OCI-M1 (cell line): ENCODE measurements around the gene ADAMTS1.

Experiments
- DNase-seq: peaks from one replicate; lab custom pipeline; 2025; lab: John Stamatoyannopoulos, UW

ADAMTS1 gene

DNA sequence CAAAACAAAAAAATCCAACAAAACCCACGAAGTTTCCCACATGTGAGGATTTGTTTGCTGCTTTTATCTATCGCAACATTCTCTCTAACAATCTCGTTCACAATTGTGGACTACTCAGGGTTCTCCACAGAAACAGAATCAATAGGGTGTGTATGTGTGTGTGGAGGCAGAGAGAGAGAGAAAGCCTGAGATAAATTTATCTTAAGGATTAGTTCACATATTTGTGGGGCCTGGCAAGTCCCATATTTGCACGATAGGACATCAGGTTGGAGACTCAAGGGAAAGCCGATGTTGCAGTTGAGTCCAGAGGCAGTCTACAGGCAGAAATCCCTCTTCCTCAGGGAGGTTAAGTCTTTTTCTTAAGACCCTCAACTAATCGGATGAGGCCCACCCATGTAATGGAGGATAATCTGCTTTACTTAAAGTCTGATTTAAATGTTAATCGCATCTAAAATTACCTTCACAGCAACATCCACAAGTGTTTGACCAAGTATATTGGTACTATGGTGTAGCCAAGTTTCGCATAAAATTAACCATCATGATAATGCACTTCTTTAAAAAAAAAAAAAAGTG is 31.7 kb downstream of the ADAMTS1 start:
- no peak for DNase-seq

GRCh38 chr21:26812173-26812572 is 33.0 kb downstream of the ADAMTS1 start:
- DNase-seq = no peak

GRCh38 chr21:26811482-26811881 is 33.7 kb downstream of the ADAMTS1 start:
- no peak for DNase-seq

DNA sequence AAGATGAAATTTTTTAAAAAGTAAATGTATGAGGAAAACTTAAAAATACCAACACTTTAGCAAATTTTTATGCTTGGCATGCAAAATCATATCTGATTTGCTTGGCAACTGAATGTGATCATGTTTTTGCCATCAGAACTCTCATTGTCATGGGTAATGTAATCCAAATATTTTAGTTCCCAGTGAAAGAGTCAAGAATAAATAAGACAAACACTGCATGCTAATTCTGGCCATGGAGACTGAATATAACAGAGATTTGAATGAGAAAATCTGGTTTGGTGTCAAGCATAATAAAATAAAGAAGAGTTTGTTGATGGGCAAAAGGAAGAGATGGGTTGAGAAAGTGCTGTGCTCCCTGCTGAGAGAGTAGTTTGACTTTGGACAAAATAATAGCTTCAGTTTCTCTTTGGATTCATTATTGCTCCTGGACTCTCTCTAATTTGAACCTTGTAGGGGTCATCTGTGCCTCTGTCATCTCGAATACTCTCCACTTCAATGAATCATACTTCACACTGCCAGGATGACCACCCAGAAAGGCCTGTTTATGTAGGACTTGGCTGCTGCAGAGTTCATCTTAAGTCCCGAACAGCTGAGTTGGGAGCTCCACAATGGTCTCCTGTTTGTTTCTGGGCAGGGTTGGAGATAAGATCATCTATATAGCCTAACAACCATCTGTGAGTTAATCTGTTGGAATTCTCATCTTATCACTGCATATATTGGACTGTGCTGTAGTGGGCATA is 34.4 kb downstream of the ADAMTS1 start:
- DNase-seq = no peak

GRCh38 chr21:26810266-26810665 is 34.9 kb downstream of the ADAMTS1 start:
- DNase-seq = no peak

DNA sequence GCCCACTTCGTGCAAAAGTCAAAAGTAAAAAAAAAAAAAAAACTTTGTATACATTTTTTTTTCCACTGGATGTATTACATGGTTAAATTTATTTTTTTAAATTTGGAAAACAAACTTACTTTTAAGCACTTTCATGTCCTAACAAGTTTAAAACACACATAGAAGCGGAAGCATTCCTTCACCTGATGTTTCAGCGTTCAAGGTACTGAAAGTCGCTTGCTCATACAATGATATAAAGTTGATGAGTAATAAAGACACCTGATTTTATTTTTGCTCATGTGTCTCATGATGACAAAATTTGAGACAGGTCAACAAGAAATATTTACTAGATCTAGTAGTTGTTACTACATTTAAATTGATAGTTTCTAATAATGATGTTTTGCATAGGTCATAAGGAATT is 35.5 kb downstream of the ADAMTS1 start:
- no peak for DNase-seq

GRCh38 chr21:26806801-26807295 is 38.4 kb downstream of the ADAMTS1 start:
- DNase-seq = no peak

DNA sequence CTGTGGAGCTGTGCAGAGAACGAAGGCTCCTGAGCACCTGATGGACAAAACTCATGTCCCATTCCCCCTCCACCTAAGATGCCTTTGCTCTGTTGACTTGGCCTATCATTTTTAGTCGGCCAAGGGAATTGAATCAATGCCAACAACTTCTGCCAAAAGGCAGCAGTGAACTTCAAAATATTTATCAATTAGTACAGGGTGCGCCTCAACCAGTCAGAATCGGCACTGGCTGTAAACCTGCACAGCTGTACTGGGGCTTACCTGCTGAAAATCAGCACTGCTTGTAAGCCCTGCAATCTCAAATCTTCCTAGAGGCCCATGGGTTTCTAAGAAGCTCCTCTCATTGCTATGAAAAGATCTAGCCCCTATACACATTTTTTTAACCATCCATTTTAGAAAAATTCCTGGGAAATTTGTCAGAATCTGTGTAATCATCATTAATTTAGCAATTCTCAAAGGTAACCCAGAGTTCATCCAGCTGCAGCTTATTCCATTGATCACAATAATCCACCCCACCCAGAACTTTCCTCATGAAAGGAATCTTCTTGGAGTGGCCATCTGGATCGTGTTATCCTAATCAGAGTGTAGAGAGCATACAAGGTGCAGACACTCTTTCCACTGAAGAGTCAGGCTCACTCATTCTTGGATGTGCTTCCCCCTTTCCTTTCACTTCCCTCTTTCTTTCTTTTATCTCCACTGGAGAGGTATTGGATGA is 40.2 kb downstream of the ADAMTS1 start:
- DNase-seq = no peak

DNA sequence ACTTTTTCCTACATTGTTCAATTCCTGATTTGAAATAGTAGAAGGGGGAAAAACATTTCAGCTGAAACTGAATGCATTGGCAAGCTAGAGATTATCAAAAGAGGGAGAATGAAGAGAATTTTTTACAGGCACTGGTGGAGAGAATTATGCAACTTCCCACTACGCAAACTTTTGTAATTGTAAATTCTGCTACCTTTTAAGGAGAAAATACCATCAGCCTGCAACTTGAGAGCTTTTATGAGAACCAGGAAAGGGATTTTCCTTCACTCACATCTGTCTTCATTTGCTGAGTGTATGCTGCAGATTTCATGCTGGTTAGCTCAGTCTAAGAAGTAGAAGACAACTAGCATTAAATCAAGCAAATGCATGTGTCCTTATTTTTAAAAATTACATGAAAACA is 43.7 kb downstream of the ADAMTS1 start:
- no peak for DNase-seq

- DNase-seq = no peak
These were observed 44.2 kb downstream of the ADAMTS1 start for GRCh38 chr21:26800970-26801431.

DNA sequence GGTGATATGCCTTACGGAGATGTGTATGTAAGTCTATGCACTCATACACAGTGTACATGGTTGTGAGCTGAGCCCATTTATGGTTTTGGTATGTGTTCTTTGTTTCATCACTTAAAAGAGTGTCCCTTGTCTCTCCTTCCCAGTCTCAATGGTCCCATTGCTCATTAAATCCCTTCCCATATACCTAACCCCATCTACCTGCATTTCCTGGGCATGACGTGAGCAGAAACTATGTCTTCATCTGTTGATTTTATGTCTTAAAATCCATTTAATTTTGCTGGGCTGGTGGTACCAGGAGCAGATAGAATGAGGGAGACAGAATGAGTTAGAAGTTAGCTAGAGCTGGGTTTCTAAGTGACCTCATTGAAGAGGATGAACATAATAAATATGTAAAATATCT is 44.8 kb downstream of the ADAMTS1 start:
- no peak for DNase-seq

DNA sequence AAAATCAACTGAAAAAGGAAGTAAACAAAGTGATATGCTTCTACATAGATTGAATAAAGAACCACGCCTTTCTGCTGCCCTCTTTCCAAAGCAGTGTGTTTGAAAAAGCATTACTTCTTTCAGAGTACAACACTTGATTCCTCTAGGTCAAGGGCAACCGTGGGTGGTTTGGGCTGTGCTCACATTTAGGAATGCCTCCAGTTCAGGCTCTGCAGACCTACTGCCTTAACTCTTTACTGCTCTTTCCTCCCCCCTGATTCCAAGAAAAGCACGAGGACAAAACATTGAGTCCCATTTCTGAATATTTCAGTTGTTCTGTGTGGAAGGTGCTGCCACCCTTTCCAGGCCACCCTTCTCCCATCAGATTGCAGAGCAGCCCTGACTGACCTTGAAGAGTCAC is 45.2 kb downstream of the ADAMTS1 start:
- DNase-seq = no peak

DNA sequence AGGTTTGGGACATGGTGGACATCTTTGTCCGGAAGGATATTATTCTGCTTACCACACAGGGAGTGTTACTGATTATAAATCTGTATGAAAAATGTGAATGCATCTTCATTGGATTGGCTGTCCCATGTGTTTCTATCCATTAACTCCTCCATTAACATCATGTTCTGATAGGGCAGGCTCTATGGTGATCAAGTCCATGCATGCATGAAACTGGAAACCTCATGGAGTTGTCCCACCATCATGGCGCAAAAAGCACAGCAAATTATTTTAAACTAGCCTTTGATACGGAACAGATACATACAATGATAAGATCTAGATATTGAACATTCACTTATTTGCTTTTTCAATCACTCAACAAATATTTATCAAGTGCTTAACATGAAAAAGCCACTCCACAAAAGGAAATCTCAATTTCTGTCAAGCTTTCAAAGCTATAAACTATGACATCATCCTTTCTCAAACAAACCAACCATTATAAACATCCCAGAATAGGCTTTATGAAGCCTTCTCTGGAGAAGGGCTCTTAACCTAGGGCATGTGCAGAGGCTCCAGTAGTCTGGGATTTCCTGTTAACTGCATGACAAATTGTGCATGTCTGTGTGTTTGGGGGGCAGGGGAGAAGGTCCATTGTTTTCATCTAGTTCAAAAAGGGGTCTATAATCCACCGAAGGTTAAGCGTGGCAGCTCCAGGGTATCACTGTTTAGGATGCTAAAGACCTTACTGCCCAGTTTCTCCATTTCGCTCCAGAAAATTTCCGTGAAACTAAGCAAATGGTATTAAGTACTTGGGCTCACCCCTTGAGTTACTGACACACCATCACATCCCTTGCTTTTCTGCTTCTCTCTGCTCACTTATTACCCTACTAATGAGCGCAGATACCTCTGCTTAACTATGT is 46.1 kb downstream of the ADAMTS1 start:
- DNase-seq = no peak

GRCh38 chr21:26797878-26798456 is 47.2 kb downstream of the ADAMTS1 start:
- DNase-seq = no peak

DNA sequence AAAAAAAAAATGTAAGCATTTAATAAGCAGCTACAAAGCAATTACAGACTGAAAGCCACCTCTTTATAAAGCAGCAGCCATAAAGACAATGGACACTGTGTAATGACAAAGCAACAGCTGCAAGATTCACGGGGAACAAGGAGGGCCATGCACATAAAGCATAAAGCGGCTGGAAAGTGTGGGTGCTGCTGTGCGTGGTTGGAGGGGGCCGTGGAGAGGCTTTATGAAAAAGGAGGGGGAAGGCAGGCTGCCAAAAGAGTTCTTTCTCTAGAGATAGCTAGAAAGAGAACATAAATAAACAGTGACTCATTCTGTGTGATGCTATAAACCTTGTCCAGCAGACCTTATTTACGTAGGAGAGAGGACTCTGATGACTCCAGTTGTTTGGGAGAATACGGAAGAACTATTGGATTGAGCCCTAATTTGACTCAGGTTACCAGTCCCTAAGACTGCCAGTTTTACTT is 49.3 kb downstream of the ADAMTS1 start:
- DNase-seq = peak; percentile 28

DNA sequence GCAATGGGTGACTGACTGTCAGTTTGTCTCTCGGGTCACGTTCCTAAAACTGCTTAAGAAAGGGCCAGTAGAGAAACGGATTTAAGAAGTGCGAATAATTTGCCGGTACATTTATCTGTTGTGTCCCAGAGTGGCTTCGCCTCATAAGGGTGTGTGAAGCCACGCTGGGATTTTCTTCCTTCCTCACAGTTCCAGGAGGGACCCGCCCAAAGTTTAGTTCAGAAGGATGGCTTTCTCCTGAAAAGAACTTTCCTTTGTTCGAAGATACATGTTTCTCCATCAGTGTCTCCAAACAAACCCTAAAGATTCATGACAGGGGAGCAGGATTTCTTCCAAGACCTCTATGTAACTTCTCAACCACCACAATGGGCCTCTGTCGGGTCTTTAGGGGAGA is 49.8 kb downstream of the ADAMTS1 start:
- no peak for DNase-seq

DNA sequence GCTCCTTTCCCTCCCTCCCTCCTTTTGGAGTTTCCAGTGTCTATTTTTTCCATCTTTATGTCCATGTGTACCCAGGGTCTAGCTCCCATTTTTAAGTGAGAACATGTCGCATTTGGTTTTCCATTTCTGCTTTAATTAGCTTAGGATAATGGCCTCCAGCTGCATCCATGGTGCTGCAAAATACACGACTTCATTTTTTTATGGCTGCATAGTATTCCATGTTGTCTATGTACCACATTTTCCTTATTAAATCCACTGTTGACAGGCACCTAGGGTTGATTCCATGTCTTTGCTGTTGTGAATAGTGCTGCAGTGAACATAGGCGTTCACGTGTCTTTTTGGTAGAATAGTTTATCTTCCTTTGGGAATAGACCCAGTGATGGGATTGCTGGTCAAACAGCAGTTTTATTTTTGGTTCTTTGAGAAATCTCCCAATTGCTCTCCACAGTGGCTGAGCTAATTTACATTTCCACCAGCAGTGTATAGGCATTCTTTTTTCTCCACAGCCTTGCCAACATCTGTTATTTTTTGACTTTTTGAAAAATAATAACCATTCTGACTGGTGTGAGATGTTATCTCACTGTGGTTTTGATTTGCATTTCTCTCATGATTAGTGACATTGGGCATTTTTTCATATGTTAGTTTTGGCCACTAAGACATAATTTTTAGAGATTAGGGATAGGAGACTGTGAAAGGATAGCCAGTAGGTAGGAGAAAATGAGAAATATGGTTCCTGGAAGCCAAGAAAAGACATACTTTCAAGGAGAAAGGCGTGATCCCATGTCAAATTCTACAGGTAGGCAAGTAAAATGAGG is 50.4 kb downstream of the ADAMTS1 start:
- no peak for DNase-seq

GRCh38 chr21:26790296-26790695 is 54.9 kb downstream of the ADAMTS1 start:
- no peak for DNase-seq

DNA sequence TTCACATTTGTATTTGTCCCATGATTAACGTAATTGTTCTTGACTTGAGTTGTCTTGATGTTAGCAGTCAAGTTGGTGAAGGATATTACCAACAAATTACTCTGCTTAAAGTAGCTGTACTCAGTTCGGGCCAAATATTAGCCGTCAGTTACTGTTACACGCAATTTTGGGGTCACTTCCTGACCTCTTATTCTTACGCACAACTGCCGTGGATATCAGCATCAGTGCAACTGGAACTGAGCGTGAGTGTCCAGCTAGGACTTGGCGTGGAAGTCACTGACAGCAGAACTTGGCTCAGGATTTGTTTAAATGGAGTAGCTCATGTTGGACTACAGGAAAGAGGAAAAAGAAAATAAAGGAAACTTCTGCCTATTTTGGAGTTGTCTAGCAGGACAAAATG is 56.4 kb downstream of the ADAMTS1 start:
- no peak for DNase-seq
